Kidney epithelial cell (primary cell): ENCODE results near the gene CFAP300. TPM values are rescaled to one million over a fixed set of nuclear protein-coding genes. Genes with fewer than 3 reads are reported as not detected.

Source experiments
- DNase-seq: peaks from one replicate; pipeline ENCODE4 v3.0.0-alpha.2; 2010; ENCODE audit warnings: low read depth
- H3K27me3 ChIP-seq: 2 replicates; pipeline ENCODE4 v1.6.0; 2011; ENCODE audit warnings: low read length; ENCODE audit not compliant: control insufficient read depth, insufficient read depth
- H3K36me3 ChIP-seq: 2 replicates; pipeline ENCODE4 v1.5.1; 2011; ENCODE audit warnings: low read length; ENCODE audit not compliant: control insufficient read depth, insufficient read depth
- H3K4me3 ChIP-seq: 2 replicates; pipeline ENCODE4 v1.5.1; 2011; ENCODE audit warnings: low read depth, mild to moderate bottlenecking, control low read depth, low read length
- CTCF ChIP-seq: IDR thresholded peaks from 2 replicates; pipeline ENCODE4 v1.5.1; 2011; ENCODE audit warnings: mild to moderate bottlenecking, moderate library complexity, low read length, control low read depth, inconsistent platforms; ENCODE audit not compliant: insufficient read depth, poor library complexity, severe bottlenecking
- total RNA-seq: library from RNA; depleted of rRNA; stranded (reverse); fragments of >200 nt; gene quantifications from 2 replicates; pipeline ENCODE4 v1.2.3, GENCODE V29; 2015

The CFAP300 gene
- total RNA-seq, 1 donor from 2014 or later, result 0.33 TPM

GRCh38 chr11:102081313-102081712 lies 34.1 kb downstream of the CFAP300 start:
- Histone ChIP-seq H3K27me3 (no peaks in the 10 kb centered on the region), H3K4me3 (no peak overlapping the region), H3K36me3 (no peaks in the 10 kb centered on the region)
- no peak for TF ChIP-seq CTCF
- DNase-seq, result no peak

- Histone ChIP-seq H3K27me3 (no peaks in the 10 kb centered on the region), H3K36me3 (no peaks in the 10 kb centered on the region), H3K4me3 (no peak overlapping the region)
- TF ChIP-seq CTCF, result no peak
- DNase-seq, result no peak
Observed at GRCh38 chr11:102085864-102086551, 38.8 kb downstream of the CFAP300 start.

GRCh38 chr11:102097186-102097585 lies 49.9 kb downstream of the CFAP300 start:
- H3K27me3 ChIP-seq, result no peaks in the 10 kb centered on the region
- no peak for DNase-seq

GRCh38 chr11:102099755-102100154 lies 52.5 kb downstream of the CFAP300 start:
- TF ChIP-seq CTCF, result no peak
- H3K36me3 ChIP-seq, result no peaks in the 10 kb centered on the region

More at GRCh38 chr11:102097186-102097585, 49.9 kb downstream of the CFAP300 start:
- Histone ChIP-seq H3K4me3 (no peak overlapping the region), H3K36me3 (no peaks in the 10 kb centered on the region)
- no peak for TF ChIP-seq CTCF

GRCh38 chr11:102108734-102109440 lies 61.6 kb downstream of the CFAP300 start:
- no peak overlapping the region for H3K4me3 ChIP-seq
- TF ChIP-seq CTCF, result no peak
- DNase-seq, result no peak
- no peaks in the 10 kb centered on the region for H3K36me3 ChIP-seq
- no peaks in the 10 kb centered on the region for H3K27me3 ChIP-seq

More at GRCh38 chr11:102099755-102100154, 52.5 kb downstream of the CFAP300 start:
- H3K27me3 ChIP-seq, result no peaks in the 10 kb centered on the region
- DNase-seq, result no peak
- H3K4me3 ChIP-seq, result no peak overlapping the region
